GM19463 (cell line): Measurements from ENCODE around the gene MAP3K21.

Experiments used
- ATAC-seq: cut with Tn5 transposase; IDR thresholded peaks from one replicate; pipeline ENCODE4 v1.9.1; 2021; ENCODE audit warnings: mild to moderate bottlenecking, moderate library complexity; ENCODE audit not compliant: unreplicated experiment

MAP3K21 gene

DNA sequence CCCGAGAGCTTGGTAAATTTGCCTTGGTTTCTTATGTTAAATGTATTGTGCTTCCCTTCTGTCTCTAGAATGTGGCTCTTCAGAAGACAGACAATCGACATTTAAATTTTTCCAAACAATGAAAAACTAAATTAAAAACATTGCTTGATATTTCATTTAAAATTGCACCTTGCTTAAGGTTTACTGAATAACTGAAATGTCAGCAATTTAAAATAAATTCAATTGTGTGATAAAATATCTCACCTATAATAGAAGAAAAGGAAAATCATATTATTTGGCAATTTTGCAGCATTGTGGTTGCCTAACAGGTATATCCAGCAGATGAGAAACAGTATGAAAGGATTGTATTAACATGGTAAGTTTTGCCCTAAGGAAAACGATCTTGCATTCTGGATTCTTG lies 56.5 kb downstream of the MAP3K21 start:
- no peak for ATAC-seq

DNA sequence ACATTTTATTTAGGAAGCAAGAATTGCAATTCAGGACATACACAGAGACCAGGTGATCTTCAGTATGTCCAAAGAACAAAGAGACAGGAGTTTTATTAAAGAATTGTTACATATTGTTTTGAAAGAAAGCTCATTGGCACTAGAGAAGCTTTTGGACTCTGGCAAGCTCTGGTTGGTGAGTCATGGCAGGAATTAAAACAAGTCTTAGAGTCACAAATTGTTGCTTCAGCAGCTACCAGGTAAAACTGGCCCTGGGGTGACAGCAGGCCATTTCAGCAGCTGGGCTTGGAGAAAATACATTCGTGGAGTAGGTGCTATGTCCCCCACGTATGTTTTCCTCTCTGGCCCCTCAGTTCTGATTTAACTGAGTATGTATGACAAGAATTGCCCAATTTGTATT lies 58.8 kb downstream of the MAP3K21 start:
- no peak for ATAC-seq

DNA sequence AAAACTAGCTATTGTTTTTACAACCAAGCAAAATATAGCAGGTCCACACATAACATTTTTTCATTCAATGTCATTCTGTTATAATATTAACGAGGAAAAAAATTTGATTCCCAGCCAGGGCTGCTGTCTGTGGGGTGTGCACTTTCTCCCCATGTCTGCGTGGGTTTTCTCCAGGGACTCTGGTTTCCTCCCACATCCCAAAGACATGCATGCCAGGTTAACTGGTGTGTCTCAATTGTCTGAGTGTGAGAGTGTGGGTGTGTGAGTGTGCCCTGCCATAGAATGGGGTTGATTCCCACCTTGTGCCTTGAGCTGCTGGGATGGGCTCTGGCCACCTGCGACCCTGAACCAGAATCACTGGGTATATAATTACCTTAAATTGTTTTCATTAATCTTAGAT lies 60.1 kb downstream of the MAP3K21 start:
- no peak for ATAC-seq

GRCh38 chr1:233389169-233389568 lies 61.6 kb downstream of the MAP3K21 start:
- no peak for ATAC-seq

DNA sequence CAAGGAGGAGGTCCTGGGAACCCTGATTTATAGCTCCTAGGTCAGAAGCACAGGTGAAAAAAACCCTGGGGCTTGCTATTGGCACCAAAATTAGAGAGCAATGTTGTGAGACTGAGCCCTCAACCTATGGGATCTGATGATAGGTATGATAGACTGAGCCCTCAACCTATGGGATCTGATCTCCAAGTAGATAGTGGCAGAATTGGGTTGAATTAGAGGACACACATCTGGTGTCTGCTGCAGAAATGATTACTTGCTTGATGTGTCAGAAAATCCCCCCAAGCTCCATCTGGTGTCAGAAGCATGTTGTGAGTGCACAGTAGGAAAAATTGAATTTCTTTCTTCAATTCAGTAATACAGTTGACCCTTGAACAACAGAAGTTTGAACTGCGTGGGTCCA lies 62.4 kb downstream of the MAP3K21 start:
- ATAC-seq: no peak

- ATAC-seq: no peak
Observed at GRCh38 chr1:233390842-233391737, 63.6 kb downstream of the MAP3K21 start.

DNA sequence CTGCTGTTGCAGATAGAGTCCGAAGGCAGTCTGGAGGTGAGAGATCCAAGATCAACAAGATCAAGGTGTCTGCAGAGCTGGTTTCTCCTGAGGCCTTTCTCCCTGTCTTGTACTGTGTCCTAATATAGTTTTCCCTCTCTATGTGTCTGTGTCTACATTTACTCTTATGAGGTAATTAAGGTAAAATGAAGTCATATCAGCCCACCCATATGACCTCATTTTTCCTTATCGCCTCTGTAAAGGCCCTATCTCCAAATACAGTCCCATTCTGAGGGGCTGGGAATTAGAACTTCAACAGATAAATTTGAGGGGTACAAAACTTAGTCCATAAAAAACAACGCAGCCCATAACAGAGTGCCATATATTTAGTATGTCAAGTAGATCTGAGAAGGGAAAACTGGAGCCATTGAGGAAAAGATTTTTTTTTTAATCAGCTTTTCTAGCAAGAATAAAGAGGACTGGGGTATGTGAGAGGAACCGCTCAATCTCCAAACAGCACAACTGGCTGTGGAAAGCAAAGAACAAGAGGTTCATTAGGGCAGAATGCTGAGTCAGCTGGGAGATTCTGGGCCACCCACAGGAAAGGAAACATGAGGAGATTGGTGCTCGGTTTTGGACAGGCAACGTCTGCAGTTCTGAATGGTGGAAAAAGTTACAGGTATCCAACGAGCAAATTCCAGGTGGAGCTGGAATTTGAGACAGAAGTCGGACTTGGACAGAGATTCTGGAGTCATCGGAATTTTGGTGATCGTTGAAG lies 65.7 kb downstream of the MAP3K21 start:
- ATAC-seq: no peak

DNA sequence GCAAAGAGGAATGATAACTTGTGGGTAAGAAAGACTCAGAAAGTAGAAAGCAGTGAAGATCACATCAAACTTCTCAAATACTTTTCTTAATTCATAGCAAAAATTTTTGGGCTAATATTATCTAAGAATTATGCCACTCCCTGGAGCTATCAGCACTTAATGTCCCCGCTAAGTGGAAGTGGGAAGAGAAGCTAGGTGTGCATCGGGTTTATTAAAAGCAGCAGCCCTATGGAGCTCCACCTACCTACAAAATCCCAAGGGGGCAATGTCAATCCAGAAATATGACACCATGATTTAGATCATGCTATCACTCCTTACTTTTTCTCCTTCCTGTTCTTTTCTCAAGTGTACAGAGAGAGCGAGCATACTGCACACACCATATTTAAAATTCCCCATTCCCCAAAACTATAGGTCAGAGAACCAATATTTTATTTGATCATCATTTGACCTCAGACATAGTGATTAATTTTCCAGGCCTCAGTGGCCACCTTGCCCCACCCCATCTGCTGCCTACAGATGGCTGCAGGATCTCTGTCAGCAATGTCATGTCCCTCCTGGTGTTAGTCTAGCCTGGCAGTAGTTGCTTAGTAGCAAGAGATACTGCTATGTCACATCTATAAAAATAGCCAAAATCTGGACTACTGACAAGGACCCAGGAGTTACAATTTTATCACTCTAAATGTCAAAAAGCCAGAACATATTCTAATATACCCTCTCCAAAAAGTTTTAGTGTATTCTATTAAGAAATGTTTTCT lies 66.6 kb downstream of the MAP3K21 start:
- no peak for ATAC-seq

GRCh38 chr1:233394860-233395717 lies 67.6 kb downstream of the MAP3K21 start:
- no peak for ATAC-seq

DNA sequence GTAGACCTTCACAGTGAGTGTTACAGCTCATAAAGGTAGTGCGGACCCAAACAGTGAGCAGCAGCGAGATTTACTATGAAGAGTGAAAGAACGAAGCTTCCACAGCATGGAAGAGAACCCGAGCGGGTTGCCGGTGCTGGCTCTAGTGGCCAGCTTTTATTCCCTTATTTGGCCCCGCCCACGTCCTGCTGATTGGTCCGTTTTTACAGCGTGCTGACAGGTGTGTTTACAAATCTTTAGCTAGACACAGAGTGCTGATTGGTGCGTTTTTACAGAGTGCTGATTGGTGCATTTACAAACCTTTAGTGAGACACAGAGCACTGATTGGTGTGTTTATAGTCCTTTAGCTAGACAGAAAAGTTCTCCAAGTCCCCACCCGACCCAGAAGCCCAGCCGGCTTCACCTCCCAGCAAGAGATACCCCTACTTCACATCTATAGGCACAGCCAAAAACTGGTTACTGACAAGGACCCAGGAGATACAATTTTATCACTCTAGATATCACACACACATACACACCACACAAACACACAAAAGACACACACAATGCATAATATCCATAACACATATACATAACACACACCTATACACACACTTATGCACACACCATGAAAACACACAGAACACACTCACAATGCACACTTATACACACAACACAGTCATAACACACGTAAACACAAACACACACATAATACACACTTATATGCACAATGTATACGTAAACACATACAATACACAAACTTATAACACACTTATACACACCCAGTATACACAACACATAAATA lies 68.5 kb downstream of the MAP3K21 start:
- no peak for ATAC-seq

DNA sequence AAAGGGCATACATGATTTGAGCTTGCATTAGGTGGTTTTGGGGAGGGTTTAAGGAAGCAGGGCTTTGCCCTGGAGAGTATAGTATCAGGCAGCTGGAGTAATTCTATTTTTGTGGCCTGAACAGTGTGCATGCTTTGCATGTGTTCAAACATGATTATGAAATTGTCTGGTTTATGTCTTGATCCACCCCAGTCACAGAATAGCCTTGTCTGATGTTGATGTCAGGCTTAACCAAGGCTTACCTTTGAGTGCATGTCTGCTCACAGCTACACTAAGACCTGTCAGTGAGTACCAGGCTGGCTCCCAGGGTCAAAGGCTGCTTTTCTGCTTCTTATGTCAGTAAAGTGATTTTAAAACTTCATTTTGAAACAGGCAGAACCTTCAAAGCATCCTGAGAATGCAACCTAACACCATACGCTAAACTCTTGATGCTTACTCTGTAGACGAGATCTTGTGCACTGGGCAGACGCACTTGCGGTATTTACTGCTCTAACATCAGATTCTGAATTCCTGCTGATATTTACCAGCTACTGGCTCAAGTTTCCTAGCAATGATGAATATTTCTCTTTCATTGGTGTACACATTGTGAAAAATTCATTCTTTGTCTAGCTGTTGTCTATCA lies 78.9 kb downstream of the MAP3K21 start:
- ATAC-seq: no peak

GRCh38 chr1:233406994-233407631 lies 79.6 kb downstream of the MAP3K21 start:
- no peak for ATAC-seq

DNA sequence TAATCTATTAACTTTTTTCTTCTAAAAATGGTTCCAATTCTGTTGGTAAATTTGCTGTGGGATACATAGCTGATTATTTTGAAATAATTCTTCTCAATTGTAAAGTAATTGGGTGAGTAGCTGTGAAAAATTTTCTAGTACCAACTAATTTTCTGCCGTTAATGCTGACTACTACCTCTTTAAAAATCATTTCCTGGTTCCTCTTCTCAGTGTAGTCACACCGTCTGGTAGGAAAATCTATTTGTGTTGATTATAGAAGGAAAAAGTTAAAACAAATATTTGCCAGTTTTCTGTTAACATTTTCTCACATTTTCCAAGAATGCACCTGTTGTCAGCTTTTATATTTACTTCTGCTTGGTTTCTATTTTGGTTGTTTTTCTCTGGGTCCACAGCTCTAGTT lies 82.0 kb downstream of the MAP3K21 start:
- ATAC-seq: no peak

DNA sequence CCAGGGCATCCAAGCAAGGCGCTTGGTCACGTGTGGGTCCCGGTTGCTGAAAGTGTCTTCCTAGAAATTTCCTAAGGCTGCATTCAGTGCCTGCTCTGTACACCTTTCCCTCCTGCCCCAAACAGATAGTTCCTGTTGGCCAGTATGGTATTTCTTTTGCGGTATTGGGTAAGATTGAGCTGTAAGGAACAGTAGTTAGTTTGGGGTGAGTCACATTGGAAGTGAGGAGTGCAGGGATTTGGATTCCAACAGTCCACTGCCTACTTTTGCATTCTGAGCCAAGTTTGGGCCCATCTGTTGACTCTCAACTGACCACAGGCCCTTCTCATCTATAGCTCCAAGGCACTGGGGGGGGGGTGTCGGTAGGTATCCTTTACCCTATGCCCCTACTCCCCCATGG lies 83.4 kb downstream of the MAP3K21 start:
- no peak for ATAC-seq

DNA sequence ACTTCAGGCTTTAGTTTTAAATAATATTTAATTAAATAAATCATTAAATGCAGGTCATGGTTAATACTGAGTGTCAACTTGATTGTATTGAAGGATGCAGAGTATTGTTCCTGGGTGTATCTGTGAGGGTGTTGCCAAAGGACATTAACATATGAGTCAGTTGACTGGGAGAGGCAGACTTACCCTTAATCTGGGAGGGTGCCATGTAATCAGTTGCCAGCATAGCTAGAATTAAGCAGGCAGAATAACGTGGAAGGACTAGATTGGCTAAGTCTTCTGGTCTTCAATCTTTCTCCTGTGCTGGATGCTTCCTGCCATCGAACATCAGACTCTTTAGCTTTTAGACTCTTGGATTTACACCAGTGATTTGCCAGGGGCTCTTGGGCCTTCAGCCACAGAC lies 85.3 kb downstream of the MAP3K21 start:
- ATAC-seq: no peak

DNA sequence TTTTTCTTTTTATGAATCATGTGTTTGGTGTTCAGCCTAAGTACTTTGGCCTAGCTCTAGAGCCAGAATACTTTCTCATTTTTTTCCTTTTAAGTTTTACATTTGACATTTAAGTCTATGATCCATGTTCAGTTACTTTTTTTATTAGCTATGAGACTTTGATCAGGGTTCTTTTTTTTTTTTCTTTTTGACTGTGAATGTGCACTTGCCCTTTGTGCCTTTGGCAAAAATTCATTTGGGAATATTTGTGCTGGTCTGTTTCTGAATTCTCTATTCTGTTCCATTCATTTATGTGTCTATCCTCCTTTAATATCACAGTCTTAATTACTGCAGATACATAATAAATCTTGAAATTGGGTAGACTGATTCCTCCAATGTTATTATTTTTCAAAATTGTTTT lies 93.8 kb downstream of the MAP3K21 start:
- ATAC-seq: no peak

DNA sequence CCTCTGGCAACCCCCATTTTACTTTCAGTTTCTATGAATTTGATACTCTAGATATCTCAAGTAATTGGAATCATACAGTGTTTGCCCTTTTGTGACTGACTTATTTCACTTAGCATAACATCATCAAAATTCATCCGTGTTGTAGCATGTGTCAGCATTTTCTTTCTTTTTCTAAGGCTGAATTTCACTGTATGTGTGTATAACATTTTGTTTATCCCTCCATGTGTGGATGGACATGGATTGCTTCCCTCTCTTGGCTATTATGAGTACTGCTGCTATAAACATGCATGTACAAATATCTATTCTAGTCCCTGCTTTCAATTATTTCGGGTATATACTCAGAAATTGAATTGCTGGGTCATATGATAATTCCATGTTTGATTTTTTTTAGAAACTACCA lies 97.3 kb downstream of the MAP3K21 start:
- no peak for ATAC-seq

- ATAC-seq: no peak
Observed at GRCh38 chr1:233427907-233428306, 100.4 kb downstream of the MAP3K21 start.
